Mononuclear cell (primary cell): ENCODE data around the gene MEDAG. TPM values are rescaled to one million over a fixed set of nuclear protein-coding genes. Genes with fewer than 3 reads are reported as not detected.

ENCODE experiments used
- H3K27me3 ChIP-seq: 2 replicates; pipeline ENCODE4 v1.6.0; 2011; ENCODE audit warnings: low read length, control low read depth; ENCODE audit not compliant: insufficient read depth
- H3K4me1 ChIP-seq: 2 replicates; pipeline ENCODE4 v1.5.1; 2011; ENCODE audit warnings: mild to moderate bottlenecking, low read length, control low read depth; ENCODE audit not compliant: insufficient read depth
- H3K4me3 ChIP-seq: 2 replicates; pipeline ENCODE4 v1.5.1; 2011; ENCODE audit warnings: mild to moderate bottlenecking, low read length, moderate library complexity
- H3K9me3 ChIP-seq: 2 replicates; pipeline ENCODE4 v1.5.1; 2011; ENCODE audit warnings: low read depth, mild to moderate bottlenecking, control low read depth, low read length
- total RNA-seq: library from RNA; depleted of rRNA; stranded (reverse); fragments of >200 nt; gene quantifications from one replicate; pipeline ENCODE4 v1.2.3, GENCODE V29; 2012

Gene MEDAG
- total RNA-seq, result not detected

- no peaks in the 10 kb centered on the region for H3K4me1 ChIP-seq
- H3K9me3 ChIP-seq, result no peaks in the 10 kb centered on the region
- peaks cover 69% of the 10 kb centered on the region for H3K27me3 ChIP-seq
These were observed at the start of gene MEDAG for GRCh38 chr13:30905932-30906383. MEDAG (plus strand) TSS chr13:30906271; CDS start chr13:30906516, 245 bp downstream.

GRCh38 chr13:30857018-30857417 is 49.1 kb upstream of the MEDAG start:
- Histone ChIP-seq H3K4me1 (no peaks in the 10 kb centered on the region), H3K27me3 (no peaks in the 10 kb centered on the region), H3K4me3 (no peak overlapping the region), H3K9me3 (no peaks in the 10 kb centered on the region)

More at GRCh38 chr13:30905932-30906383, at the start of gene MEDAG:
- no peak within 1 kb of the TSS for H3K4me3 ChIP-seq

GRCh38 chr13:30857636-30858035 is 48.4 kb upstream of the MEDAG start:
- Histone ChIP-seq H3K27me3 (no peaks in the 10 kb centered on the region), H3K9me3 (no peaks in the 10 kb centered on the region), H3K4me3 (no peak overlapping the region), H3K4me1 (no peaks in the 10 kb centered on the region)

GRCh38 chr13:30859326-30859725 is 46.7 kb upstream of the MEDAG start:
- Histone ChIP-seq H3K4me3 (no peak overlapping the region), H3K9me3 (no peaks in the 10 kb centered on the region), H3K27me3 (no peaks in the 10 kb centered on the region), H3K4me1 (no peaks in the 10 kb centered on the region)

- Histone ChIP-seq H3K4me3 (no peak overlapping the region), H3K9me3 (no peaks in the 10 kb centered on the region), H3K27me3 (no peaks in the 10 kb centered on the region), H3K4me1 (no peaks in the 10 kb centered on the region)
These were observed 44.9 kb upstream of the MEDAG start for GRCh38 chr13:30861163-30861562.

GRCh38 chr13:30861836-30862467 is 44.1 kb upstream of the MEDAG start:
- no peaks in the 10 kb centered on the region for H3K4me1 ChIP-seq
- no peaks in the 10 kb centered on the region for H3K9me3 ChIP-seq
- H3K4me3 ChIP-seq, result no peak overlapping the region
- no peaks in the 10 kb centered on the region for H3K27me3 ChIP-seq

GRCh38 chr13:30862707-30863106 is 43.4 kb upstream of the MEDAG start:
- Histone ChIP-seq H3K4me1 (no peaks in the 10 kb centered on the region), H3K27me3 (no peaks in the 10 kb centered on the region), H3K4me3 (no peak overlapping the region), H3K9me3 (no peaks in the 10 kb centered on the region)

- Histone ChIP-seq H3K9me3 (no peaks in the 10 kb centered on the region), H3K27me3 (no peaks in the 10 kb centered on the region), H3K4me1 (no peaks in the 10 kb centered on the region), H3K4me3 (no peak overlapping the region)
These were observed 42.8 kb upstream of the MEDAG start for GRCh38 chr13:30863231-30863630.

- no peak overlapping the region for H3K4me3 ChIP-seq
- no peaks in the 10 kb centered on the region for H3K27me3 ChIP-seq
- H3K9me3 ChIP-seq, result no peaks in the 10 kb centered on the region
- H3K4me1 ChIP-seq, result no peaks in the 10 kb centered on the region
These were observed 42.3 kb upstream of the MEDAG start for GRCh38 chr13:30863796-30864195.

GRCh38 chr13:30864433-30865122 is 41.5 kb upstream of the MEDAG start:
- Histone ChIP-seq H3K4me1 (no peaks in the 10 kb centered on the region), H3K4me3 (no peak overlapping the region), H3K27me3 (no peaks in the 10 kb centered on the region), H3K9me3 (no peaks in the 10 kb centered on the region)

- no peaks in the 10 kb centered on the region for H3K4me1 ChIP-seq
- no peaks in the 10 kb centered on the region for H3K27me3 ChIP-seq
- no peak overlapping the region for H3K4me3 ChIP-seq
- no peaks in the 10 kb centered on the region for H3K9me3 ChIP-seq
These were observed 40.7 kb upstream of the MEDAG start for GRCh38 chr13:30865123-30866049.

GRCh38 chr13:30866677-30867076 is 39.4 kb upstream of the MEDAG start:
- no peaks in the 10 kb centered on the region for H3K9me3 ChIP-seq
- H3K4me3 ChIP-seq, result no peak overlapping the region
- no peaks in the 10 kb centered on the region for H3K4me1 ChIP-seq
- no peaks in the 10 kb centered on the region for H3K27me3 ChIP-seq

- H3K4me3 ChIP-seq, result no peak overlapping the region
- H3K9me3 ChIP-seq, result no peaks in the 10 kb centered on the region
- H3K4me1 ChIP-seq, result no peaks in the 10 kb centered on the region
- H3K27me3 ChIP-seq, result no peaks in the 10 kb centered on the region
These were observed 38.9 kb upstream of the MEDAG start for GRCh38 chr13:30867089-30867669.

- H3K4me1 ChIP-seq, result no peaks in the 10 kb centered on the region
- H3K27me3 ChIP-seq, result no peaks in the 10 kb centered on the region
- H3K9me3 ChIP-seq, result no peaks in the 10 kb centered on the region
- H3K4me3 ChIP-seq, result no peak overlapping the region
These were observed 37.1 kb upstream of the MEDAG start for GRCh38 chr13:30868799-30869470.
